Ureter (tissue), 1 donor: Measurements from ENCODE around the gene SERPINB5. TPM values are rescaled to one million over a fixed set of nuclear protein-coding genes. Genes with fewer than 3 reads are reported as not detected.

Experiments used
- DNase-seq: peaks from one replicate; pipeline ENCODE4 v3.0.0-alpha.2; 2020; ENCODE audit warnings: low spot score
- total RNA-seq: library from RNA; stranded (reverse); gene quantifications from one replicate; pipeline ENCODE4 v1.2.4, GENCODE V29; 2023
- donor health status: DM: yes; HTN: yes; CAD: no.

Gene SERPINB5
- total RNA-seq, 1 donor from 2014 or later, result 25.7 TPM

GRCh38 chr18:63527251-63527650 is 50.5 kb downstream of the SERPINB5 start:
- no peak for DNase-seq

GRCh38 chr18:63528863-63529492 is 52.2 kb downstream of the SERPINB5 start:
- no peak for DNase-seq

- no peak for DNase-seq
Measured at GRCh38 chr18:63532471-63532870, 55.7 kb downstream of the SERPINB5 start.

- DNase-seq, result no peak
Measured at GRCh38 chr18:63534615-63535014, 57.9 kb downstream of the SERPINB5 start.

- DNase-seq, result no peak
Measured at GRCh38 chr18:63539904-63540510, 63.2 kb downstream of the SERPINB5 start.

- no peak for DNase-seq
Measured at GRCh38 chr18:63542069-63542468, 65.3 kb downstream of the SERPINB5 start, which contains the start of gene SERPINB12. SERPINB12 (plus strand) TSS chr18:63542369; CDS start chr18:63556160, 13,791 bp downstream.

- DNase-seq, result no peak
Measured at GRCh38 chr18:63544017-63544416, 67.3 kb downstream of the SERPINB5 start.

GRCh38 chr18:63545000-63545399 is 68.2 kb downstream of the SERPINB5 start:
- no peak for DNase-seq

- DNase-seq, result no peak
Measured at GRCh38 chr18:63550068-63550467, 73.3 kb downstream of the SERPINB5 start.

GRCh38 chr18:63551769-63552168 is 75.0 kb downstream of the SERPINB5 start:
- DNase-seq, result no peak

GRCh38 chr18:63552581-63552980 is 75.8 kb downstream of the SERPINB5 start:
- DNase-seq, result no peak

GRCh38 chr18:63553081-63553480 is 76.3 kb downstream of the SERPINB5 start:
- peak; percentile 49 for DNase-seq

Other genes starting within 250 kb of the SERPINB5 start
- 13.3 TPM for gene BCL2, start 157.2 kb upstream of the SERPINB5 start, total RNA-seq
- gene KDSR, start 109.8 kb upstream of the SERPINB5 start, total RNA-seq, result 57.6 TPM
- 85.8 TPM for gene VPS4B, start 54.5 kb upstream of the SERPINB5 start, total RNA-seq
- not detected for gene SERPINB12, start 65.4 kb downstream of the SERPINB5 start, total RNA-seq
- gene SERPINB13, start 110.4 kb downstream of the SERPINB5 start, total RNA-seq, result not detected
- not detected for gene SERPINB4, start 167.3 kb downstream of the SERPINB5 start, total RNA-seq
- gene SERPINB3, start 184.9 kb downstream of the SERPINB5 start, total RNA-seq, result not detected
- gene SERPINB11, start 226.0 kb downstream of the SERPINB5 start, total RNA-seq, result not detected